ENCODE data around the gene CHD5.

Gene CHD5

GRCh38 chr1:6154525-6155319, 25.4 kb downstream of the CHD5 start:
- DNase-seq (ENCODE audit: low spot score), result no peak

- no peak for DNase-seq (ENCODE audit: low spot score)
These were observed 27.2 kb downstream of the CHD5 start for GRCh38 chr1:6152882-6153281.

GRCh38 chr1:6152181-6152580, 27.9 kb downstream of the CHD5 start:
- DNase-seq (ENCODE audit: low spot score), result no peak

- no peak for DNase-seq (ENCODE audit: low spot score)
These were observed 28.8 kb downstream of the CHD5 start for GRCh38 chr1:6151291-6151822.

GRCh38 chr1:6150006-6150938, 29.8 kb downstream of the CHD5 start:
- DNase-seq (ENCODE audit: low spot score), result no peak

- DNase-seq (ENCODE audit: low spot score), result no peak
These were observed 30.5 kb downstream of the CHD5 start for GRCh38 chr1:6149597-6149996.

- peak; percentile 93 for DNase-seq (ENCODE audit: low spot score)
These were observed 31.5 kb downstream of the CHD5 start for GRCh38 chr1:6148497-6149241.

- no peak for DNase-seq (ENCODE audit: low spot score)
These were observed 34.2 kb downstream of the CHD5 start for GRCh38 chr1:6145864-6146410.

GRCh38 chr1:6145396-6145750, 34.7 kb downstream of the CHD5 start:
- no peak for DNase-seq (ENCODE audit: low spot score)

GRCh38 chr1:6144647-6145395, 35.3 kb downstream of the CHD5 start:
- no peak for DNase-seq (ENCODE audit: low spot score)

- DNase-seq (ENCODE audit: low spot score), result no peak
These were observed 35.9 kb downstream of the CHD5 start for GRCh38 chr1:6144175-6144574.

- DNase-seq (ENCODE audit: low spot score), result no peak
These were observed 36.7 kb downstream of the CHD5 start for GRCh38 chr1:6143395-6143794.

GRCh38 chr1:6142734-6143133, 37.4 kb downstream of the CHD5 start:
- no peak for DNase-seq (ENCODE audit: low spot score)

GRCh38 chr1:6142036-6142621, 38.0 kb downstream of the CHD5 start:
- DNase-seq (ENCODE audit: low spot score), result no peak

GRCh38 chr1:6141592-6141991, 38.5 kb downstream of the CHD5 start:
- DNase-seq (ENCODE audit: low spot score), result no peak

GRCh38 chr1:6140413-6140812, 39.7 kb downstream of the CHD5 start:
- no peak for DNase-seq (ENCODE audit: low spot score)

GRCh38 chr1:6137758-6138157, 42.4 kb downstream of the CHD5 start:
- no peak for DNase-seq (ENCODE audit: low spot score)

- no peak for DNase-seq (ENCODE audit: low spot score)
These were observed 43.5 kb downstream of the CHD5 start for GRCh38 chr1:6136516-6137220.

GRCh38 chr1:6134741-6135510, 45.2 kb downstream of the CHD5 start:
- DNase-seq (ENCODE audit: low spot score), result no peak
